HL-60/S4 treated with phorbol 12-myristate 13-acetate at 8.2 ng/mL for 4 days and 3 days (cell line): Measurements from ENCODE around the gene CEP89.
"Not testable (repeated sequence)": the region's sequence is repeated elsewhere in the genome, so short reads cannot be mapped to it uniquely, and the experiment has no call there.

Experiments used
- in situ Hi-C: fragments of 300-500 bp; cut with MboI; formaldehyde crosslinking; loops from 2 replicates; pipeline ENCODE4 v1.15.0; 2022; ENCODE audit warnings: low sequenced_read_pairs

Gene CEP89

DNA sequence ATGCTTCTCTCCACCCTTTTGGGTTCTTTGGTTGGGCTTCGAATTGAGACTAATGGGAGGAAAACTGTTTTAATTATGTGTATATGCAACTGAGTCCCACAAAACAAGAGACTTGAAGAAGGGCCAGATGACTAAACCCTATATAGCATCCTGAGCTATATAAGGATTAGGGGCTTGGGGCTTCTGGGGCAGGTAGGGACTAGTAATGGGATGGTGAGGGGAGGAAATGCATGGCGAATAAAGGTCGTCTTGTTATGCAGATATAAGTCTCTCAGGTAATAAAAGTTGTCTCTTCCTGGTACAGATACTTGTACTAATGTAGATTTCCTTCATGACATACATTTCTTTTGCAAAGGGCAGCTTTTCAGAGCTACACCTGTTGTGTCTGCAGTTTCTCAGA, 99.4 kb downstream of the CEP89 start:
- in situ Hi-C loops: no loop called here

GRCh38 chr19:32870981-32871451, 100.7 kb downstream of the CEP89 start:
- in situ Hi-C loops: no loop called here

DNA sequence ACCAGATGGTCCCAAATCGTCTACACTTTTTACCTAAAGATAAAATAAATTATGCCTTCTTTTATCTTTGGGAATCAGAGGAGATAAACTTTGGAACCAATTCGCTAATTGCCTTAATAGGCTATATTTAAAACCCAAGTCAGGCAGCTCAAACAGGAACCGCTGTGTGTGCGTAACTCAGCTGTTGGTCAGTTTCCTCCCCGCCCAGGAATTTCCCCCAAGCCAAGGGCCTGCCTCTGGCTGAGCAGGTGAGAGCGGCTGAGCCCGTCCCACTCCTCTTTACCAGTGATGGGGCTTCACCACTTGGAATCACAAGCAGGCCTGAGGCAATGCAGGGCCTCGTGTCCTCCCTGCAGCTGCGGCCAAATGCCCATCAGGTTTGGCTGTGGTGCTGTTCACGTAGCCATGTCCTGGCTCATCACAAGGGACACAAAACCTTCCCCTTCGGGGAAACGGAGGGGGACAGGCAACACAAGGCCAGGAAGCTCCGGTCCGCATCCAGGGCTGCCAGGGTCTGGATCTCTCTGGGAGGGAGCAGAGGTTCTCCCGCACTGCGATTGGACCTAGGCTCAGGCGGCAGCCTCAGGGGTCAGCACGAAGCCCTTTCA, 101.7 kb downstream of the CEP89 start:
- in situ Hi-C loops: no loop called here

- in situ Hi-C loops: no loop called here
Measured at GRCh38 chr19:32869369-32869965, 102.3 kb downstream of the CEP89 start, which contains the start of gene SLC7A9. SLC7A9 (minus strand) TSS chr19:32869767; CDS start chr19:32868534, 1,233 bp downstream.

DNA sequence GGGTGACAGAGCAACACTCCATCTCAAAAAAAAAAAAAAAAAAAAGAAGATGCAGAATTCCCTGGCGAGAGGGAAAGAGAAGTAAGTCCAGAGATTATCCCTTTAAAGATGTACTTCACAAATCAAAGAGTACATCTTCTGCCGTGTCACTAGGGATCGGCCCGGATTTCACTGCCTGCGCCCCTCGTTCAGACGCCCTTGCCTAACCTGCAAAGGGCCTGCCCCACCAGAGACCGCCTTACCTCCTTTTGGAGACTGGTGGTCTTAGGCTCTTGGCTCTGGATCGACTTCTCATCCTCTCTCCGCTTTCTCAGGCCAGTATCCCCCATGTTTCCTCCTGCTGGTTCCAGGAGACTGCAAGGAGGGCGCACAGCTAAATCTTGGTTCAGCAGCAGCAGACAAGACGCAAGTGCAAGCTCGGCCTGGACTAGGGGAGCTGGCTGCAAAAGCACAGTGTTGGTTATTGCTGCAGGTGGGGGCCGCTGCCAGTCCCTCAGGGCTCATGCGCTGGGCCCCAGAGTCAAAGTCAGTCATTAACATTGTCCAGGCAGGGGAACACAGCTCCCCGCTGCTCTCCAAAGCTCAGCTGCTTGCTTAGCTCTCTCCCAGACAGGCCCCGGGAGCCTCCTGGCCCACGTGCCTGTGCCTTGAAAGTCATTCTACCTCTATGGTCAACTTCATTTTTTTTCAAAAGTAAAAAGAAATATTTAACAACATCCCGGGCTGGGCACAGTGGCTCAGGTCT, 103.4 kb downstream of the CEP89 start:
- in situ Hi-C loops: no loop called here

DNA sequence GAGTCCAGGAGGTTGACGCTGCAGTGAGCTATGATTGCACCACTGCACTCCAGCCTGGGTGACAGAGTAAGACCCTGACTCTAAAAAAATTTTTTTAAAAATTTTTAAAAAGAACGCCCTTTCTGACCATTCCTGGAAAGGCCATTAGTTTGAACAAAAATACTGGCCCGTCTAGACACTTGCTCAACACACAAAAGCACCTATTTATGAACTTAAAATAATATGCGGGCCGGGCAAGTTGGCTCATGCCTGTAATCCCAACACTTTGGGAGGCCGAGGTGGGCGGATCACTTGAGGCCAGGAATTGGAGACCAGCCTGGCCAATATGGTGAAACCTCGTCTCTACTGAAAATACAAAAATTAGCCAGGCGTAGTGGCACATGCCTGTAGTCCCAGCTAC, 104.3 kb downstream of the CEP89 start:
- in situ Hi-C loops: not testable (repeated sequence)

GRCh38 chr19:32866564-32867265, 105.0 kb downstream of the CEP89 start:
- in situ Hi-C loops: no loop called here

DNA sequence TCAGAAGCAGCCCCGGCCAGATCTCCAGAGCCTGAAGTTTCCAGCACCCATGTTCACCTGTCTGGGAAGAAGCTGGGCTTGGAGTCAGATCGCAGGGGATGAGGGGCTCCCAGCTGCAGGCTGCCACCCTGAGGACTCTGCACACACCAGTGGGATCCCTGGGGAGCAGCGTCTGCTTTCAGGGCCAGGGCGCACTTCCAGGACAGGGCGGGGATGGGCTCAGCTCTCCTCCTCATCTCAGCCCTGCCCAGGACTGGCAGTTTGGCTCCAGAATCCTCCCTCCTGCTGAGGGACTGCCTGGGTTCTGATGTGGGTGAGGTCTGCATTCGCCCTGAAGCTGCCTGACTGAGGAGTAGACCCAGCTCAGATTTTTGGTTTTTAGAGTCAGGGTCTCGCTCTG, 105.7 kb downstream of the CEP89 start:
- in situ Hi-C loops: no loop called here

- in situ Hi-C loops: no loop called here
Measured at GRCh38 chr19:32865326-32865725, 106.4 kb downstream of the CEP89 start.

DNA sequence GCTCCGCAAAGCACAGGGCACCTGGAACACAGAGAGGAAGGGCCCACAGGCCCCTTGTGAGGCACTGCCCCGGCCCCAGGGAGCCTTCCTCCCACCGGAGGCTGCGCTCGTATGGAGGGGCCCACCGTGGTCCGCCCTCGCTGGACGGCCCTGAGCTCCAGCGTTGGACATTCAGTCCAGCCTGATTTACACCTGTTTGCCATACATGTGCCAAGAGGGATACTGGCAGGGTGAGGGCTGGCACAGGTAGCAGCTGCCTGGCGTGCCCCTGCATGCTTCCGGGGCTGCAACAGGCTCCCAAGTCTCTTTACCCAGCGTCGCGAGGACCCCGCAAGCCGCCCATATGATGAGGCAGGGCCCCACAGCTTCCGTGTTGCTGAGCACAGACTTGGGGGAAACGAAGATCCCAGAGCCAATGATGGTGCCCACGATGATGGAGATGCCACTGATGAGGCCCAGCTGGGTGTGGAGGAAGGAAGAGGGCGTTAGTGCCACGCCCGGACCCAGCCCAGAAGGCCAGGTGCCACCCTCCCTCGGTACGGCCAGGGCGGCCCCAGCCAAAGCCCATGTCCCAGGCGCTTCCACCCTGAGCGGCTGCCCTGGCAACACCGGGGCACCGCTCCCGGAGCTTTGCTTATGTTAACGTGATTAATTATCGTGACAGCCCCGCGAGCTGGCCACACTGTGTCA, 107.3 kb downstream of the CEP89 start:
- in situ Hi-C loops: no loop called here

DNA sequence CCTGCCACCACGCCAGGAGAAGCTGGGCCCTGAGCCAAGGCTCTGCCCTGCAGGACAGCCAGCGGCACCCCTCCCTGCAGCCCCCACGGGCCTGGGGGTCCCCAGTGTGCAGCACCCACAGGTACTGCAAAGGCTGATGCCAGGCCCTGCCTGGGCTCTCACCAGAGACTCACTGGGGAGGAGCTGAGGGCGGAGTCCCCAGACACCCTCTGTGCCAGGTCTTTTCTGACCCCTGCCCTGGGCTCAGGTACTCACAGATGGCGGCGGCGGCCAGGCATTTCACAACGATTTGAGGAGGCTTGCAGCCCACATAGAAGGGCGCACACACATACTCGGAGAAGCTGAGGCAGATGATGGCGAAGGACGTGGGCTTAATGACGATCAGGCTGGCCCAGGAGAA, 107.9 kb downstream of the CEP89 start:
- in situ Hi-C loops: no loop called here

DNA sequence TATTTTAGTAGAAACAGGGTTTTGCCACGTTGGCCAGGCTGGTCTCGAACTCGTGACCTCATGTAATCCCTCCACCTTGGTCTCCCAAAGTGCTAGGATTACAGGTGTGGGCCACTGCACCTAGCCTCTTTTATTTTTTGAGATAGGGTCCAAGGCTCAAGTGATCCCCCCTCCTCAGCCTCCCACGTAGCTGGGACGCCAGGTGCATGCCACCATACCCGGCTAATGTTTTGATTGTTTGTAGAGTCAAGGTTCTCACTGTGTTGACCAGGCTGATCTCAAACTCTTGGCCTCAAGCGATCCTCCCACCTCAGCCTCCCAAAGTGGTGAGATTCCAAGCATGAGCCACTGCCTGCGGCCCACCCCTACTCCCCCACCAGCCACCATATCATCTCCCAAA, 108.5 kb downstream of the CEP89 start:
- in situ Hi-C loops: no loop called here

- in situ Hi-C loops: no loop called here
Measured at GRCh38 chr19:32862741-32863140, 109.0 kb downstream of the CEP89 start.

DNA sequence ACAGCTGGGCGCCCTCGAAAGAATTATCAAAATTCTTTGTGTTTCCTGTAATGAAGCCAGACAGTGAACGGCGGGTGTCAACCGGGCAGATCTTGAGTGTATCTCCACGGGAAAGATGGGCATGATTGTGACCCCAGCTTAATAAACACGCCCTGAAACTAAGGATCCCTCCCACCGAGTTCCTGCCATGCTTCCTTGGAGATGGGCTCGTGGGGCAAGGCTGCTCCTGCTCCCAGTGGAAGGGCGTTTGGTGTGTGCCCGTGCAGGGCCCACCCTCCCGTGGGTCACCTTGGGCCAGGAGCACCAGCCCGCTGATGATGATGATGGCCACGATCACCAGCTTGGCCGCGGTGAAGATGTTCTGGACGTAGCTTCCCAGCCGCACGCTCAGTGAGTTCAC, 109.6 kb downstream of the CEP89 start:
- in situ Hi-C loops: no loop called here

- in situ Hi-C loops: no loop called here
Measured at GRCh38 chr19:32861596-32861995, 110.2 kb downstream of the CEP89 start.

DNA sequence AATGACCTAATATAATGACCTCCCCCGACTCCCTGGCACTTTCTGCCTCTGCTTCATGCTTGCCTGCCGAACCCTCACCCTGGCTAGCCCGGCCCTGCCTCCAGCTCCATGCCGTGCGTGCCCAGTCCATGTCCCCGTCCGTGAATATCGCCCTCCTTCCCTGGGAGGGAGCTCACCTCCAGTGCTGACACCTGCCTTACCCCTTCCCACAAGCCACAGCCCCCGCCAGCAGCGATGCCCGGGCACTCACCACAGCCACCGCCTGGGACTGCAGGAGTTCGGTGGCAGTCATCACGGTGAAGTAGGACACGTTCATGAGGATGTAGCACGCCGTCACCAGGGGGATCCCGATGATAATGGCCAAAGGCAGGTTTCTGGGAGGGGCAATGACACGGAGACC, 112.2 kb downstream of the CEP89 start:
- in situ Hi-C loops: no loop called here

GRCh38 chr19:32858559-32858958, 113.2 kb downstream of the CEP89 start:
- in situ Hi-C loops: no loop called here

DNA sequence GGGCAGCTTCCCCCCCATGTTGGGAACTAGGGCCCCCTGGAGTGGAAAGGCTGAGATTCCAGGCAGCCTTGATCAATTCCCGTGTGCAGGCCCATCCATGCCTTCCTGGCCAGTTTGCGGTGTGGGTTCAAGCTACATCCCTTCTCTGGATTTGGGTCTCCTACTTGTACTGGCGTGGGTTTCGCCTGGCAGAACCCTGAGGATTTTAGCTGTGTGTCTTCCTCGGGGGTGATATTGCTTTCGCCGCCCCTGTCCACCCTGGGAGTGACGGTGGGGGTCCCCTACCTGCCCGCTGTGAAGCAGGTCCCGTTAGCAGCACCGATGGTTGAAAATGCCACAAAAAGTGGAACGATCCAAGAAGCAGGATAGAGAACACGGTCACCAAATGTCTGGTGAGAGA, 113.6 kb downstream of the CEP89 start:
- in situ Hi-C loops: no loop called here

DNA sequence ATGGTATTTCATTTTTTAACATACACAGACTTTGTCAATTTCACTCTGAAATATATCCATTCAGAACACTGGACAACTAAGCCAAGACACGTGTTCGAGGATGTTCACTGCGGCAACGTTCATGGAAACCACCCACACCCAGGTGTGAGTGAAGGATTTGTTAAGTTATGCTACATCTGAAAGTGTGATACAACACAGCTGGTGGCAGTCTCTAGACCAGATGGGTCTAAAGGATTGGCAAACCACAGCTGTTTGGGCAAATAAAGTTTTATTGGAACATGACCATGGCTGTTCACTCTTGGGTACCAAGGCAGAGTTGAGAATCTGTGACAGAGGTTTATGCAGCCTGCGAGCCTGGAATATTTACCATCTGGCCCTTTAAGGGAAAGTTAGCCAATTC, 114.2 kb downstream of the CEP89 start:
- in situ Hi-C loops: no loop called here

GRCh38 chr19:32856818-32857217, 114.9 kb downstream of the CEP89 start:
- in situ Hi-C loops: not testable (repeated sequence)

DNA sequence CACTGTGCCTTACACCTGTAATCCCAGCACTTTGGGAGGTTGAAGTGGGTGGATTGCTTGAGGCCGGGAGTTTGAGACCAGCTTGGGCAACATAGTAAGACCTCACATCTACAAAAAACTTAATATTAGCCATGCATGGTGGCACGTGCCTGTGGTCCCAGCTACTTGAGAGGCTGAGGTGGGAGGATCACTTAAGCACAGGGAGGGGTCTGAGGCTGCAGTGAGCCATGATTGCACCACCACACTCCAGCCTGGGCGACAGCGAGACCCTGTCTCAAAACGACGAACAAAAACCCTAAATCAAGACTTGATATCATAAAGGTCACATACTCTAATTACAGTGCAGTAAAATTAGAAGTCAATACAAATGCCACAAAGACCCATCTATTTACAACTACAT, 119.5 kb downstream of the CEP89 start:
- in situ Hi-C loops: no loop called here
